Kidney tubule cell (primary cell): ENCODE measurements around the gene PPARGC1A.

Experiments used
- DNase-seq: peaks from one replicate; pipeline ENCODE4 v3.0.0-alpha.2; 2018; ENCODE audit warnings: low spot score

Gene PPARGC1A

GRCh38 chr4:23906839-23907238 lies 17.0 kb upstream of the PPARGC1A start:
- DNase-seq = no peak

GRCh38 chr4:23904639-23905071 lies 14.8 kb upstream of the PPARGC1A start:
- no peak for DNase-seq

- DNase-seq = no peak
Measured at GRCh38 chr4:23903859-23904438, 14.1 kb upstream of the PPARGC1A start.

GRCh38 chr4:23902222-23902804 lies 12.5 kb upstream of the PPARGC1A start:
- no peak for DNase-seq

GRCh38 chr4:23900636-23901035 lies 10.8 kb upstream of the PPARGC1A start:
- DNase-seq = no peak

GRCh38 chr4:23899565-23899964 lies 9.7 kb upstream of the PPARGC1A start:
- DNase-seq = no peak

GRCh38 chr4:23897564-23898109 lies 7.8 kb upstream of the PPARGC1A start:
- DNase-seq = peak; percentile 53

GRCh38 chr4:23894021-23894420 lies 4.2 kb upstream of the PPARGC1A start:
- DNase-seq = no peak

GRCh38 chr4:23891064-23891421 lies 1.2 kb upstream of the PPARGC1A start:
- DNase-seq = no peak

- no peak for DNase-seq
Measured at GRCh38 chr4:23890369-23891063, 669 bp upstream of the PPARGC1A start.

GRCh38 chr4:23889391-23889790 lies 456 bp downstream of the PPARGC1A start:
- DNase-seq = no peak

GRCh38 chr4:23888421-23889319 lies 1.2 kb downstream of the PPARGC1A start:
- DNase-seq = peak; percentile 56

- DNase-seq = peak; percentile 52
Measured at GRCh38 chr4:23887989-23888388, 1.9 kb downstream of the PPARGC1A start.

GRCh38 chr4:23887173-23887572 lies 2.7 kb downstream of the PPARGC1A start:
- no peak for DNase-seq

GRCh38 chr4:23885943-23886590 lies 3.8 kb downstream of the PPARGC1A start:
- no peak for DNase-seq

GRCh38 chr4:23884741-23885140 lies 5.1 kb downstream of the PPARGC1A start:
- peak; percentile 50 for DNase-seq

GRCh38 chr4:23884261-23884660 lies 5.6 kb downstream of the PPARGC1A start:
- DNase-seq = no peak

- no peak for DNase-seq
Measured at GRCh38 chr4:23882976-23883531, 6.8 kb downstream of the PPARGC1A start.

GRCh38 chr4:23881674-23882337 lies 8.0 kb downstream of the PPARGC1A start:
- DNase-seq = peak; percentile 52

GRCh38 chr4:23881052-23881501 lies 8.8 kb downstream of the PPARGC1A start:
- DNase-seq = peak; percentile 8
